GM19239 (cell line): ENCODE measurements around the gene STRADA.

Experiments
- DNase-seq: peaks from one replicate; pipeline ENCODE4 v3.0.0; 2011; ENCODE audit warnings: low spot score; ENCODE audit not compliant: insufficient read length
- FAIRE-seq: peaks from 2 replicates; lab custom pipeline; 2011; peaks lifted over from hg19 to GRCh38; lab: Jason Lieb, UNC

STRADA gene

DNA sequence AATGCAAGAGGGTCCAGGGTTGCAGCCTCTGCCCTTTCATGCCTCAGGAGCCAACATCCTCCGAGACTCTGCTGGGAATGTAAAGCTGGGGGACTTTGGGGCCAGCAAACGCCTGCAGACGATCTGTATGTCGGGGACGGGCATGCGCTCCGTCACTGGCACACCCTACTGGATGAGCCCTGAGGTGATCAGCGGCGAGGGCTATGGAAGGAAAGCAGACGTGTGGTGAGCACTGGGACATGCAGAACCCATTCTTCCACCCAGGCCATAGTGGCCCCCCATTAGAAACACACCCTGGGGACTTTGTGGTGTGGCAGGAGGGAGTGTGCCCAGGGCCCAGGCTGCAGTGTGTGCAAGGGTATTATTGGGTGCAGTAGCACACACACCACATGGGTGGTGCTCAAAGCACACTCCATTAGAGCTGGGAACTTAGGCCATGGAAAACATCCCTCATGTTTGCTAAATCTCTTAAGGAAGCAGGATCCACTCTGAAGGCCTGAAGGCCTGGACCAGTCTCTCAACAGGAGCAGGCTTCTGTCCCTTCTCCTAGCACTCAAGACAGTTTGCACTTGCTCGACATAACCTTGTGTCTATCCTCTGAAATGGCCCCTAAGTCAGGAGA, 49.3 kb downstream of the STRADA start:
- DNase-seq, result no peak
- FAIRE-seq, result no peak

DNA sequence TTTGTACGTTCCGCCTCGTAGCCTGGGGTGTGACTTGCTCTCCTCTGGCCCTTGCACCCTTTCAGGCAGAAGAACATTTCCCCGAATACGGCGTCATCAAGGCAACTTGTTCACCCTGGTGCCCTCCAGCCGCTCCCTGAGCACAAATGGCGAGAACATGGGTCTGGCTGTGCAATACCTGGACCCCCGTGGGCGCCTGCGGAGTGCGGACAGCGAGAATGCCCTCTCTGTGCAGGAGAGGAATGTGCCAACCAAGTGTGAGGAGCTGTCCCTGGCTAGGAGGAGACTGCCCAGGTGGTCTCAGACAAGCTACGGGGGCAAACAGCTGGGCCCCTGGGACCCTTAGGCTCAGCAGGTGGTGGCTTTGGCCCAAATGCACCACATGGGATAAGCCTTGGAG, 52.1 kb downstream of the STRADA start:
- DNase-seq, result no peak
- no peak for FAIRE-seq

DNA sequence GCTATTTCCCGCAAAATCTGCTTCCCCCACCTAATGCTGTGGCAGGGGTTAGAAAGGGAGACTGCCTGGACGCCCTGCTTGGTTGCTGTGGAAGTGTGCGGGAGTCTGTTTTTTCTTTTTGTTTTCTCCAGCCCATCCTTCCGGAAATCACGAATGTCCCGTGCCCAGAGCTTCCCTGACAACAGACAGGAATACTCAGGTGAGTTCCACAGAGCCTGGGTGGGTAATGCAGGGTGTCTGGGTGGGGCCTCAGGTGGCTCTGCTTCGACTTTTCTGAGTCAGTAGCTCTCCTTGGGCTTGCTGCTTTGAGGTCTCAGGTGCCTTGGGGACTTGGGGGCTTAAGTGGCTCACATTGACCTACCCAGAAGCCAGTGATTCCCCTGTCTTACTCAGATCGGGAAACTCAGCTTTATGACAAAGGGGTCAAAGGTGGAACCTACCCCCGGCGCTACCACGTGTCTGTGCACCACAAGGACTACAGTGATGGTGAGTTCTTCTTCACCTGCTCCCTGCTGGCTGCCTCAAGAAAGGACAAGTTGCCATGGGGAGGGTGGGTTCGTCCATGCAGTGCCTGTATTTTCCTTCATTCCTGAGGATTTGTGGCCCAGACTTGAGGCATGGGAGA, 53.1 kb downstream of the STRADA start:
- no peak for FAIRE-seq
- DNase-seq, result no peak

DNA sequence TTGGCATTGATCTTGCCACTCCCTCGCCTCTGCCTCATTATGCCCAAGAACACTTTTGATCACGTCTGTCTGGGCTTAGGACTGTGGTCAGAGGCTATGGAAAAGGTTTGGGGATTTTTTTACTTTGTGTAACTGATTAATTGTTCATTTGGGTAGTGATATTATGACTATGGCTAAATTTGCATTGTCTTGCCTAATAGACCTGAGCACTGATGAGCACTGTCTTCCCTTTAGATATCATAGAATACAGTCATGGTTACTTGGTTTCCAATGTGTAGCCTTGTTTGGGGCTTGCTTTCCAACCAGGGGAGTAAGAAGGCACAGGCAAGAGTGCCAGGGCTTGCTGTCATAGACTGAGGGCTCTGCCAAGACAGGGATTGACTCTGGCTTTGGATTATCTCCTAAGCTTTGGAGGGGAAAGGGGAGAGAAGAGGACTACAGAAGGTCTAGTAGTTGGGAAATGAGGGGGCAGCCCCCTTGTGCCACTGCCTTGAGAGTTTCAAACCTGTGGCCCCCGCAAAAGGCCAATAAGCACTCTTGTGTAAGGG, 55.4 kb downstream of the STRADA start:
- DNase-seq (no peak), FAIRE-seq (no peak)

DNA sequence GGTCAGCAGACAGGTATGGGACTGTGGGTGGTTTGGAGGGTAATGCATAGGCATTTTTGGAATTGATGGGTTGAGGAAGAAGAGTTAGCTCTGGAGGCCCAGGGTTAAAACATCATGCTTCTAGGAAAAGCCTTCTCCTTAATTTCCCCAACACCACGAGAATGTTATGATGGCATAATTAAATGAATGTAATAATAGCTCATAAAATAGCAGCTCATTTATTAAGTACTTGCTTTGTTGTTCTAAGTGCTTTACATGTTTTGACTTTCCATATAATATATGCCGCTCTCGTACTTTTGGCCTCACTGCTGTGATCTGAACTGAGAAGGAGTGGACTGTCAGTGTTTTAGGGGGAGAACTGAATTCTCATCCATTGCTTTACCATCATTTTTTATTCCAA, 56.0 kb downstream of the STRADA start:
- no peak for DNase-seq
- no peak for FAIRE-seq

DNA sequence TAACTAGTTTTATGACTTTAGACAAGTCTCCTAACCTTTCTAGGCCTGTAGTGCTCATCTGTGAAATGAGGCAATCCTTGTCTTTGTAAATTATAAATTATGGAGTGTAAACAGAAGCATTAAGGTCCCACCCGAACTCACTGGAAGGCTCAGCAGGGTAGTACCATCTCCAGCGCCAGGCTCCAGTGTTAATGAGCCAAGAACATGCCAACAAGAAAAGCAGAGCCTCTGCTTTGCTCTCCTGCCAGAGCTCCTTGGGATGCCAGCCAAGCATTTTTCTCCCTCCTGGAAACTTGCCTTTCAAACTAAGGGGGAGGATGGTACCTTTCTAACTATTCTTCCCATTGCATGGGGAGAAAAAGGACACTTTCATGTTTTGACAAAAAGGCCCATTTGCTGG, 56.6 kb downstream of the STRADA start:
- FAIRE-seq (no peak), DNase-seq (no peak)

DNA sequence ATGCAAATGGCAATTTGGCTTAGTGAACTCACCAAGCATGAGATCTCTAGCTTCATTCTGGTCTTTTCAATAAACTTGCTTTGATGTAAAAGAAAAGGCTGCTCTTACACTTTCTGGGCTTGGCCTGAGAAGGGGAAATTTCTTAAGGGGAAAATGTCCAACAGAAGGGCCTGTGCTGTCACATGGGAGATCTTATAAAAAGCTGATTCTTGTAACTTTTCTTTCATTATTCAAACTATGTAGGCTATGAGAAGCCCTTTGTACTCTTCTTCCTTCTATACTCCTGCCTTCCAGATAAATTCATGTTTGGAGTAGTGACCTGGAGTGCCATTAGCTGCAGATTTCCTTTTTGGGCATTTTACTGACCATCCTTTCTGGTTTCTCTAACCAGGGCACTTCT, 58.6 kb downstream of the STRADA start:
- DNase-seq (no peak), FAIRE-seq (no peak)

DNA sequence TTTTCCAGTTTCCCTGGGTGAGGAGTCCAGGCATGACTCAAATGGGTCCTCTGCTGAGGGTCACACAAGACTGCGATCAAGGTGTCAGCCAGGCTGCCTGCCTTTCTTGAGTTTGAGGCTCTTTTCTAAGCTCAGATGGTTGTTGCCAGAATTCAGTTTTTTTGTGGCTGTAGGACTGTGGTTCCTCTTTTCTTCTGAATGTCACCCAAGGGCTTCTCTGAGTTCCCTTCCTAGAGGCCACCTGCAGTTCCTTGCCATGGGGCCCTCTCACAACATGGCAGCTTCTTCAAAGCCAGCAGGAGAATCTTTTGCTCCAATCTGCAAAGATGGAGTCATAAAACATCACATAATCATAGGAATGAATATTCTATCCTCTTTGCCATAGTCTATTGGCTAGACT, 59.2 kb downstream of the STRADA start:
- no peak for FAIRE-seq

DNA sequence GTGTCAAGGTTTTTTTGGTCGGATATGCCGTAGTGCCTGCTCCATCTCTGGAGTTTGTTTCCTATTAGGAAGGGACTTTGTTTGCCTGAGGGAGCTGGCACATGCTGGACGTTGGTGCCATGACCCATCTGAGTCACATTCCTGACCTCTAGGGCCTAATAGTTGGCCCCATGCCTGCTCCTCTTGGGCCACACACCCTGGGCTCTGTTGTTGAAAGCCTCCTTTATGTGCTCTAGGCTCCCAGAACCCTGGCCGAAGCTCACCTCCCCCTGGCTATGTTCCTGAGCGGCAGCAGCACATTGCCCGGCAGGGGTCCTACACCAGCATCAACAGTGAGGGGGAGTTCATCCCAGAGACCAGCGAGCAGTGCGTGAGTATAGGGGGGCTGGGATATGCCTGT, 60.1 kb downstream of the STRADA start:
- FAIRE-seq, result no peak
- no peak for DNase-seq

More for the DNA sequence above, 59.2 kb downstream of the STRADA start:
- no peak for DNase-seq

DNA sequence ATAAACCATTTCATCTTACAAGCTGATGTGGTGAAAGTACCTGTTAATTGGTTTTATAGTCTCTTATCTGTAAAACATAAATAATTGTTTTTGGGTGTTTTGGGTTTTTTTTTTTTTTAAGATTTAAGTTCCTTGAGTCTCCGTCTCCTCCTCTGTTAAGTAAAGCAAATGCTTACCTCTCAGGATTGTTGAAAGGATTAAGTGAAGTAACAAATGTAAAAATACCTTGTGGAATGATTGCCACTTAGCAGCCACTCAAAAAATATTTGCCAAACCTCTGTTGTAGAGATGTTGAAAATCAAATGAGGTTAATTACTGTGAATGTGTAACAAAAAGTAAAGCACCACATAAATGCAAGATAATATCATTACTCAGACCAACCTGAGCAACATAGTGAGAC, 60.9 kb downstream of the STRADA start:
- FAIRE-seq (no peak), DNase-seq (no peak)

DNA sequence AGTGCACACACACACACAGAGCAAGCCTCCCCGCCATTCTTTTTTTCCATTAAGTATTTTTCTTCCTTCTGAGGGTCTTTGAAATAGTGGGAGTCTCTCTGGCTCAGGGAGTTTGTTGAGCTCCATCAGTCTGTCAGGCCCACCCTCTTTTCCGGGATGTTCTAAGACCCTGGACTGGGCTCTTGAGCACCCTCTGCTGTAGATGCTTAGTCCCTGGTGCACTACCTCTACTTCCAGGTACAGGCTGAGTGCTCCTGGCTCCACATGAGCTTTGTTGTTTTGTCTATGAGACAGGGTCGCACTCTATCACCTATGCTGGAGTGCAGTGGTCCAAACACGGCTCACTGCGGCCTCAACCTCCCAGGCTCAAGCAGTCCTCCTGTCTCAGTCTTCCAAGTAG, 62.4 kb downstream of the STRADA start:
- DNase-seq (no peak), FAIRE-seq (no peak)

DNA sequence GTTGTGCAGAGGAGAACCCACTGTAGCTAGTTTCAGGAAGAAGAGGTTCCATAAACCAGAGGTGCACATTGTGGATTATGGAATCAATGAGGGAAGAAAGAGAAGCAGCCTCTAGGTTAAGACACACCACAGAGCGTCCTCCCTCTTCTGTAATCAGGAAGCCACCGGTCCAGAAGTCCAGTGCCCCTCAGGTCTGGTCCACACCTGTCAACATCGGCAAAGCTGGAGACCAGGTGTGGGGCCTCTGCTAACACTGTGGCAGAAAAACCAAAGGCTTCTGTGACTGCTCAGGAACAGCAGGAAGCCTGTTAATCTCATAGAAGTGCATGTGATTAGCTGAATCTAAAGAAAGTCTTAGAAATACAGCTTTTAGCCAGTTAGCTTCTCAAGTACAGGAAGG, 65.0 kb downstream of the STRADA start:
- DNase-seq, result no peak
- FAIRE-seq, result no peak

DNA sequence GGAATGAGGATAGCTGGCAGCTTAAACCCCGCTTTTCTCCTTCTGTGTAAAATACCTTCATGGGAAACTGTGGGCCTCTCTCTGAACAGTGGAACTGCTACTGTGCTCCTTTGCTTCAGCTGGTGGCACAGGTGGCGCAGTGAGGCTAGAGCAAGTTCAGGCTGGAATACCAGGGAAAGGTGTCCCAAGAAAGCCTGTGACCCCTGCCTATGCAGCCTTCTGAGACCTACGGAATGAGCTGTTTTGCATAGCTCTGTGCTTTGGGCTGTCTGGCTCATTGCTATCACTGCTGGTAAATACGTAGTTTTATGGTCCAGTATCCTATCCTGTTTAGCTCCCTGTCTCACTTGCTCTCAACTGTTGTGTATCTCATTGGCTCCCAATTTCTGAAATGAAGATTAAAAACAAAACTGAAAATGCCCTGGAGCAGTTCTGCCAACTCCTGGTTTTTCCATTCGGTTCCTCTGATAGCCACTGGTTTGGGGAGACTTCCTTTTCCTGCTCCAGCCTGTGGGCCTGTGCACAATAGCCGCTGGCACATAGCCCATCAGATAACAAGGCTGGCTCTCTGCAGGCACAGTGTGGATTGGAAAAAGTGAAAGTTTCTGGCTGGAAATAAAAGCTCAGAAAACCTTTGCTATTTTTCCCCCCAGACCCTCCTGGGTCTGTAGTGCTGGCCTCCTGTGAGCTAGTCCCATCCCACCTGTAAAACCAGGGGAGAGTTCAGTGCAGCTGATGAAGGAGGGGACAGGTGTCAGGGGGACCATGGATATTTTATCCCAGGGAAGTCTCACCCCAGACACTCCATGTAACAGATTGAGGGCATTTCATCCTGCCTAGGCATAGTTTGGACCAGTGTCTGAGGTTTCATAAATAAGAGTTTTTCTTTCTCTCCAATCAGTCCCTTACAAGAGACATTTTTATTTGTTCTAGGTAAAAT, 65.7 kb downstream of the STRADA start:
- FAIRE-seq (no peak), DNase-seq (no peak)

DNA sequence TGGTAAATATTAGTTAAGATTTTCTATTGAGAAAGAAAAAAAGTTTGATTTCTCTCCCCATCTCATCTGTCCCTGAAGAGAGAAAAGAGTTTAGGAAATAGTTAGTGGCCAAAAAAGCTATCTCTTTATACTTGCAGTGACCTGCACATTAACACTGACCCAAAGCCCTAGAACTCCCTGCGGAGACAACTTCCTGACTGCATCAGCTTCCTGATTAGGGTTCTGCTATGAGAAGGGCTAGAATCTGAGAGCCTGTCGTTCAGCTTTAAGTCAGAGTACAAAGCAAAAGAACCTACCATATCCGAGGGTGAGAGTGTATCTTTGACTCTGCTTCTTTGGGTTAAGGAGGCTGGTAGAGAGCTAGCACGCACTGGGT, 66.4 kb downstream of the STRADA start:
- DNase-seq (no peak), FAIRE-seq (no peak)

DNA sequence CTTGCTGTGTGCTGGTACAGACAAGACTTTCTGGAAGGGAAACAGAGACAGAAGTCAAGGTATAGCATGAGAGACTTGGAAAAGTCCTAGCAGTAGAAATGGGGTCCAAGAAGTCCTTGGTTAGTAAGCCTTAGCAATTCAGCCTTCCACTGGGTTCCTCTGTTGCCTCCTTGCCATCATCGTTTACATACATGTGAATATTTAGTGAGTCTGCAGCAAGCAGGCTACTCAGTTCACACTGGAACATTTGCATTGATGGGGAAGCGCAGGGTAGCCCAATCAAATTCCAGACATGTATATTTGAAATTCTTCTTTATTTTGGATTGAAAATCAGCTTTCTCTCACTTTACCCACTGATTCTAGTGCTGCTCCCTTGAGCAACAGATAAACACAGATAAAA, 68.7 kb downstream of the STRADA start:
- DNase-seq (no peak), FAIRE-seq (no peak)

DNA sequence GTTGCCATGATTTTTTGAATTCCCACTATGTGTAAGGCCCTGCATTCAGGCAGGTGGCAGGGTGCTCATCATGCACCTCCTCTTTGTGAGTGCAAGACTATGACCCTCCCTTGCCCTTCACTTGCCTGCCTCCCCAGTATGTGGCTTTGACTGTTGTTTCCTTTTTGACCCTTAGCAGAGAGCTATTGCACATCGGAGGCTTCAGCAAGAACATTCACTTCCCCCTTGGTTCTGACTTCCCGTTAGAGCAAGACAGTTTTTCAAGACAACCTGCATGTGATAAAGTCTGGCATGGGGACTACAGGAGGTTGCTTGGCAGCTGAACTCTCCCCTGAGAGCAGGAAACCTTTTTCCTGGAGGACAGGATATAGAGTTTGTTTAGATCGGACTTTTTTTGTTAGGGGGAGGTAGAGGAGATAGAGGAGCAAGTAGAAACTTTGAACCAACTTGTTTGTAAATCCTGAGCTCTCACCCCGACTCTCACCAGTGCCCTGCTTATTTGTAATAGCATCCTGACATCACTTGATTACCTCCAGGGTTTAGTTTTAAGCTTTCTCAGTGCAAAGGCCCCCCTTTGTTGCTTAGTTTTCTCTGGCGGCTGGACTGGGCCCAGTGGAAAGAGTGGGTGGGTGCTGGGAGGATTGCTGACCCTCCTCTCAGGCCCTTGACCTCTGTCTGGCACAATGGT, 75.9 kb downstream of the STRADA start:
- DNase-seq (no peak), FAIRE-seq (no peak)

DNA sequence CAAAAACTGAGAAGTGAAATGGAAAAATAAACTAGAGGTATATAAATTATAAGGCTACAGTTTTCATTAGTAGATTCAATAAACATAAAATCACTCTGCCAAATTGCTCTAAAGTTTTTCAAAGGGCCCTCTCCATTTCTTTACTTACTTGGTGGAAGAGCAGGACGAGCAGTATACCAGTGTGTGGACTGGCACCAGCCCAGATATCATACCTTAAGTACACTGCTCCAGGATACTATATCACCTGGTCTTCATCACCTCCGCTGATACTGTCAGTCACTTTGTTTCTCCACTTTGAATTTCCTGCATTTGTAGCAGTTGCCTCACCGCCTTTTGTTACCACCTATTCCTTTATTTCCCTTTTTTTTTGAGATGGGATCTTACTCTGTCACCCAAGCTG, 81.7 kb downstream of the STRADA start:
- no peak for DNase-seq
- no peak for FAIRE-seq

DNA sequence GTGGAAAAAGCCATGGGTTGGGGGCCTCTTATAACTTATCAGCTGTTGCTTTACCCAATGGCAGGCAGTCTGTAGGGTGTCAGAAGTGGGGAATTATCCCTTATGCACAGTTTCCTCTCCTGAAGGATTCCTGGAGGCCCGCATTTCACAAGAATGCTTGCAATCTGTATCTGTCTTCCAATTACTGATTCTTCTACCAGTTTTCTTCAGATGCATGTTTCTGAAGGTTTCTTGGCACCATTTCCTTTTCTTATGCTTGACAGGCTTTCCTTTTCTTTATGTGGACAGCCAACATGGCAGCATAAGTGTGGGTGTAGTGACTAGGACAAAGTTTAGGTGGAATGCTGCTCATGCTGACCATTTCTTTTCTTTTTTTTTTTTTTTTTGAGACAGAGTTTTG, 83.2 kb downstream of the STRADA start:
- DNase-seq, result no peak
- FAIRE-seq, result no peak

DNA sequence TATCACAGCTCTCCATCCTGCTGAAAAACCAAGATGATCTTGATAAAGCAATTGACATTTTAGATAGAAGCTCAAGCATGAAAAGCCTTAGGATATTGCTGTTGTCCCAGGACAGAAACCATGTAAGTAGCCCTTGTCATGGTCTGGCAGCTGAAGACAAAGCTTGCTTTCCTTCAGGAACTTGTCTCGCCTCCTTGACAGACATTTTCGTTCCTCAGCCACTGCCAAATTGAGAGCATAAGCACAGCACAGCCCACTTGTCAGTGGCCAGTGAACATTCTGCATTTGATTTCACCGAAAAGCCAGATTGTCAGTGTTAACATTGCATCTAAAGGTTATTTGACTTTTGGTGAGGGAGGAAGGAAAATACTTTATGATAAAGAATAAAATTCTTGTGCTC, 83.8 kb downstream of the STRADA start:
- no peak for DNase-seq
- no peak for FAIRE-seq

DNA sequence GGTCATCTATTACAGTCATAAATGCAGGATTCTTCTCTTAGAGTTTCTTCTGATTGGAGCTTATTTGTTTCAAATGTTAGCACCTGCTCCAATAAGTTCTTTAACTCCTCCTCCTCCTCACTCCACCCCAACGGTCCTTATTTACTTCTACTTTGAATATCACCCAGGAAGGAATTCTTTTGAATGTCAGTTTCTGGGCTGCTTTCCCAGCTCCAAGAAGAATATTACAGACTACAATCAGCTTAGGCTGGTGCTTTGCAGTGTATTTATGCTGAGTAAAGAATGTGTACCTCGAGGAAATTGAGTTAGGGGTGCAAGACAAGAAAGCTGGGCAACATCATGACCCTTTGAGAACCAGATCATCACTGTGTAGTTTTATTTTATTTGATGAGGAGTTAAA, 88.5 kb downstream of the STRADA start:
- no peak for DNase-seq
- no peak for FAIRE-seq
